ENCODE results near the gene CCDC169. TPM values are rescaled to one million over a fixed set of nuclear protein-coding genes. Genes with fewer than 3 reads are reported as not detected.
A peak's percentile ranks its signal among the peaks of the same experiment; 100 is the strongest.

Gene CCDC169
- total and polyA plus RNA-seq, 2 of the 13 experiments (the other 11 are each of a cell fraction or from before 2014, with no cell fraction given) = 0.25 to 0.33 TPM

DNA sequence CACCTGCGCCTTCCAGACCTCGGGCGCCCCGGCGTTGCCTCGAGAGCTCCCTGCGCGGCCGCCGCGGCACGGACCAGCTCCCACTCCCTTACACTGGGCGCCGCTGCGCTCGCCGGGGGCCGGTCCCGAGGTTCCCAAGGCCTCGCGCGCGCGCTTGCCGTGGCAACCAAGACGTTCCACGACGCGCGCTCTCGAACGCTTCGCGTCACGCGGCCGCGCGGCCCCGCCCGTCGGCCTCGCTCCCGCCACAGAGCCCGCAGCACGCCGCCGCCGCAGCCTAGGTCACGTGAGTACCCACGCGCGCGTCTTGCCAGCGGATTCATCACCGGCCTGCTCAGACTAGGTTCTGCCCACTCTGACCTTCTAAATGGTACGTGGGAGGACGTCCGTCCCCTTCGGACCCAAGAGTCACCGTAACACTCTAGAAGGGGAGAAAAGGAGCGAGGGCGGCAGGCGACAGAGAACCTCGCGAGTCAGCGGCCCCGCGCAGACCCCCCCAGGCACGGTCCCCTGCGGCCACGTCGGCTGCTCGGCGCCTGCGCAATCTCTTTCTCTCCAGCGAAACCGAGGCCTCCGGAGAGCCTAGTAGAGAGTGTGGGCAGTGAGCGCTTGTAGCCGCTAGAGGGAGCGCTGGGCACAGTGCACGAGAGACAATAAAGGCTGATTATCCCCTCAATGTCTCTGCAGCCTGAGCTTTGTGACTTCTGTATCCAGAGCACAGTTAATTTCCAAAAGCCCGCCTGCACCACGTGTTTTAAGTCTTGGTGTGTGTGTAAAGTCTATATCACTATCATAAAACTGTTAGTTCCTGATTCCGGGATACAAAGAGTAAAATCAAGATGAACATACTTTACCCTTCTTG, 48.8 kb upstream of the CCDC169 start, which contains the start of gene SPART (continued):
- TF ChIP-seq BCL3 (CRISPR knock-in tag; IDR thresholded peaks at IDR 0.05) = 0 out of 2 replicates have a peak, but pooled peaks have one; percentile 20
- peak; percentile 35; the same call in 1 of the 2 replicates for TF ChIP-seq PHF21A (CRISPR knock-in tag; IDR thresholded peaks at IDR 0.05)
- TF ChIP-seq BHLHE40 (IDR thresholded peaks at IDR 0.05; ENCODE audit: low read length) = peak; percentile 61
- TF ChIP-seq HDAC2 (CRISPR knock-in tag; IDR thresholded peaks at IDR 0.05) = 0 out of 2 replicates have a peak, but pooled peaks have one; percentile 25
- TF ChIP-seq ZNF660 (CRISPR knock-in tag; IDR thresholded peaks at IDR 0.05; ENCODE audit: borderline replicate concordance, low read depth) = no peak
- TF ChIP-seq ZMYM4 (CRISPR knock-in tag; IDR thresholded peaks at IDR 0.05) = 0 out of 2 replicates have a peak, but pooled peaks have one; percentile 35
- TF ChIP-seq ZNF34 (CRISPR knock-in tag; IDR thresholded peaks at IDR 0.05; ENCODE audit: borderline replicate concordance) = no peak
- peak; percentile 29; the same call in 1 of the 2 replicates for TF ChIP-seq ZBTB7B (CRISPR knock-in tag; IDR thresholded peaks at IDR 0.05)
- TF ChIP-seq XRCC5 (optimal IDR thresholded peaks at IDR 0.05; ENCODE audit: low read length) = peak; percentile 87
- TF ChIP-seq DMAP1 (CRISPR knock-in tag; IDR thresholded peaks at IDR 0.05) = 0 out of 2 replicates have a peak, but pooled peaks have one; percentile 30
- no peak for TF ChIP-seq ZNF652 (CRISPR knock-in tag; IDR thresholded peaks at IDR 0.05; ENCODE audit: borderline replicate concordance, low read depth)
- TF ChIP-seq TIGD3 (CRISPR knock-in tag; IDR thresholded peaks at IDR 0.05; ENCODE audit: borderline replicate concordance) = no peak
- peak; percentile 27; the same call in 1 of the 2 replicates for TF ChIP-seq MAX (IDR thresholded peaks at IDR 0.05)
- peak; percentile 78 for TF ChIP-seq YEATS4 (CRISPR knock-in tag; IDR thresholded peaks at IDR 0.05; ENCODE audit: borderline replicate concordance)
- 0 out of 2 replicates have a peak, but pooled peaks have one; percentile 16 for TF ChIP-seq GABPB1 (CRISPR knock-in tag; IDR thresholded peaks at IDR 0.05)
- peak; percentile 19; the same call in 1 of the 2 replicates for TF ChIP-seq TAF1 (CRISPR knock-in tag; IDR thresholded peaks at IDR 0.05)
- TF ChIP-seq ZNF431 (CRISPR knock-in tag; IDR thresholded peaks at IDR 0.05; ENCODE audit: borderline replicate concordance, low read depth) = 0 out of 2 replicates have a peak, but pooled peaks have one; percentile 55
- TF ChIP-seq, protein P1, sequence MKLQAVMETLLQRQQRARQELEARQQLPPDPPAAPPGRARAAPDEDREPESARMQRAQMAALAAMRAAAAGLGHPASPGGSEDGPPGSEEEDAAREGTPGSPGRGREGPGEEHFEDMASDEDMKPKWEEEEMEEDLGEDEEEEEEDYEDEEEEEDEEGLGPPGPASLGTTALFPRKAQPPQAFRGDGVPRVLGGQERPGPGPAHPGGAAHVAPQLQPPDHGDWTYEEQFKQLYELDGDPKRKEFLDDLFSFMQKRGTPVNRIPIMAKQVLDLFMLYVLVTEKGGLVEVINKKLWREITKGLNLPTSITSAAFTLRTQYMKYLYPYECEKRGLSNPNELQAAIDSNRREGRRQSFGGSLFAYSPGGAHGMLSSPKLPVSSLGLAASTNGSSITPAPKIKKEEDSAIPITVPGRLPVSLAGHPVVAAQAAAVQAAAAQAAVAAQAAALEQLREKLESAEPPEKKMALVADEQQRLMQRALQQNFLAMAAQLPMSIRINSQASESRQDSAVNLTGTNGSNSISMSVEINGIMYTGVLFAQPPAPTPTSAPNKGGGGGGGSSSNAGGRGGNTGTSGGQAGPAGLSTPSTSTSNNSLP (IDR thresholded peaks at IDR 0.05; ENCODE audit: low read depth, low read length) = peak; percentile 45; the same call in 1 of the 2 replicates
- TF ChIP-seq TEAD3 (CRISPR knock-in tag; optimal IDR thresholded peaks at IDR 0.05; ENCODE audit: borderline replicate concordance) = no peak
- TF ChIP-seq RXRB (CRISPR knock-in tag; IDR thresholded peaks at IDR 0.05; ENCODE audit: borderline replicate concordance) = 0 out of 2 replicates have a peak, but pooled peaks have one; percentile 8
- TF ChIP-seq ZNF766 (CRISPR knock-in tag; IDR thresholded peaks at IDR 0.05; ENCODE audit: borderline replicate concordance) = peak; percentile 39; the same call in 1 of the 2 replicates
- TF ChIP-seq MIXL1 (CRISPR knock-in tag; IDR thresholded peaks at IDR 0.05) = peak; percentile 57; the same call in 1 of the 2 replicates
- peak in 1 of 2 experiments; percentile 37; a peak in 2 of 4 replicates for TF ChIP-seq POLR2A (IDR thresholded peaks at IDR 0.05; ENCODE audit: insufficient read depth in 1 of 2, low read depth in 2 of 2, low read length in 2 of 2)
- TF ChIP-seq SMC3 (IDR thresholded peaks at IDR 0.05; ENCODE audit: low read length) = peak; percentile 43
- TF ChIP-seq ZNF501 (CRISPR knock-in tag; IDR thresholded peaks at IDR 0.05) = peak; percentile 51; the same call in 1 of the 2 replicates
- TF ChIP-seq ZNF124 (CRISPR knock-in tag; IDR thresholded peaks at IDR 0.05) = no peak
- TF ChIP-seq GATAD2A (CRISPR knock-in tag; IDR thresholded peaks at IDR 0.05) = peak; percentile 46; the same call in 1 of the 2 replicates
